Adrenal gland (tissue), 5 donors: ENCODE results near the gene LAD1.

ENCODE experiments used
- POLR2A ChIP-seq, 2 donors: fragments of 450-650 bp; IDR thresholded peaks; one replicate each; pipeline ENCODE4 v1.6.1; 2017; ENCODE audit warnings: antibody characterized with exemption in 2 of 2, mild to moderate bottlenecking in 2 of 2, moderate library complexity in 1 of 2
- TF ChIP-seq, protein P1 (sequence below), 6 experiments: fragments of 450-650 bp in 4 of 6; fragments of 200-600 bp in 2 of 6; sonication (generic) in 1 of 6; IDR thresholded peaks; 1 replicate in 5 of 6; 2 replicates in 1 of 6; pipeline versions ENCODE4 v1.5.1 to v1.8.0; 2016 to 2021; ENCODE audit warnings: antibody characterized with exemption in 6 of 6, mild to moderate bottlenecking in 2 of 6, moderate library complexity in 1 of 6
- donor health status: DM: no; HTN: no; CAD: no.

DNA sequence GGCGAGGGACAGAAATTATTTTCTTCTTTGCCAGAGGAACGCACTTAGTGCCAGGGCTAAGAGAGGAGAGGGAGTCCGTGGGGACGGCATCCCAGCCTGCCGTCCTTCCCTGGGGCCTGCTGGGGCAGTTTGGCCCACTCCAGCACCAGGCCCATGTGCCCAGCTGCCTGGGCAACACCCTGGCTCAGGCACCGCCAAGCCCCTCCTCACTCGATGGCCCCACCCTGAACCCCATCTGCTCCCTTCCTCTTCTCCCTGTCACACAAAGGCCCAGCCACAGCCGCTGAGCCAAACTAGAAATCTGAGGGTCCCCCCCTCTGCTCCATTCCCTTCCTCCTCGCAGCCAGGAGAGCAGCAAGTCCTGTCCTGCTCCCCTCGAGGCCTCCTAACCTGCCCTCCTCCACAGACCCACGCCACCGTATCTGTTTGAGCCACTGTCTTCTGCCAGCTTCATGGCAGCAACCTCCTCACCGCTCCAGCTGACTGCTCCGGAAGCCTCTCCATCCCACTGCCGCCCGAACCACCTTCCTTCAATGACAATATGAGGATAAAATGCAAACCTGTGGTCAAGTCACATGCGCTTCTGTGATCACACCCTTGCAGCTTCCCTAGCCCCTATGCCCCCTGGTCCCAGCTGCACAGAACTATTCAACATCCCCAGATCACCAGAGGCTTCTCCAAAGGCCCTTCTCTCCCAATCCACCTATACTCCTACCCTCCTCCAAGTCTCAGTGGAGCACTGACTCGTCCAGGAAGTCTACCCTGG, 30.8 kb upstream of the LAD1 start:
- TF ChIP-seq, protein P1, sequence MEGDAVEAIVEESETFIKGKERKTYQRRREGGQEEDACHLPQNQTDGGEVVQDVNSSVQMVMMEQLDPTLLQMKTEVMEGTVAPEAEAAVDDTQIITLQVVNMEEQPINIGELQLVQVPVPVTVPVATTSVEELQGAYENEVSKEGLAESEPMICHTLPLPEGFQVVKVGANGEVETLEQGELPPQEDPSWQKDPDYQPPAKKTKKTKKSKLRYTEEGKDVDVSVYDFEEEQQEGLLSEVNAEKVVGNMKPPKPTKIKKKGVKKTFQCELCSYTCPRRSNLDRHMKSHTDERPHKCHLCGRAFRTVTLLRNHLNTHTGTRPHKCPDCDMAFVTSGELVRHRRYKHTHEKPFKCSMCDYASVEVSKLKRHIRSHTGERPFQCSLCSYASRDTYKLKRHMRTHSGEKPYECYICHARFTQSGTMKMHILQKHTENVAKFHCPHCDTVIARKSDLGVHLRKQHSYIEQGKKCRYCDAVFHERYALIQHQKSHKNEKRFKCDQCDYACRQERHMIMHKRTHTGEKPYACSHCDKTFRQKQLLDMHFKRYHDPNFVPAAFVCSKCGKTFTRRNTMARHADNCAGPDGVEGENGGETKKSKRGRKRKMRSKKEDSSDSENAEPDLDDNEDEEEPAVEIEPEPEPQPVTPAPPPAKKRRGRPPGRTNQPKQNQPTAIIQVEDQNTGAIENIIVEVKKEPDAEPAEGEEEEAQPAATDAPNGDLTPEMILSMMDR (IDR thresholded peaks at IDR 0.05), result no peak
- TF ChIP-seq POLR2A (IDR thresholded peaks at IDR 0.05), result no peak
